Vagina (tissue), 2 donors: Measurements from ENCODE around the gene B4GALNT4.

ENCODE experiments used
- POLR2A ChIP-seq, 2 donors: fragments of 450-650 bp; IDR thresholded peaks; one replicate each; pipeline ENCODE4 v1.6.1; 2017; ENCODE audit warnings: antibody characterized with exemption in 2 of 2, mild to moderate bottlenecking in 2 of 2, moderate library complexity in 2 of 2
- TF ChIP-seq, protein P1 (sequence below), 3 experiments: fragments of 450-650 bp in 2 of 3; fragments of 200-600 bp in 1 of 3; sonication (generic) in 1 of 3; IDR thresholded peaks; one replicate each; pipeline ENCODE4 v1.5.1; 2017 to 2019; ENCODE audit warnings: antibody characterized with exemption in 3 of 3, mild to moderate bottlenecking in 2 of 3, moderate library complexity in 2 of 3

- TF ChIP-seq, protein P1, sequence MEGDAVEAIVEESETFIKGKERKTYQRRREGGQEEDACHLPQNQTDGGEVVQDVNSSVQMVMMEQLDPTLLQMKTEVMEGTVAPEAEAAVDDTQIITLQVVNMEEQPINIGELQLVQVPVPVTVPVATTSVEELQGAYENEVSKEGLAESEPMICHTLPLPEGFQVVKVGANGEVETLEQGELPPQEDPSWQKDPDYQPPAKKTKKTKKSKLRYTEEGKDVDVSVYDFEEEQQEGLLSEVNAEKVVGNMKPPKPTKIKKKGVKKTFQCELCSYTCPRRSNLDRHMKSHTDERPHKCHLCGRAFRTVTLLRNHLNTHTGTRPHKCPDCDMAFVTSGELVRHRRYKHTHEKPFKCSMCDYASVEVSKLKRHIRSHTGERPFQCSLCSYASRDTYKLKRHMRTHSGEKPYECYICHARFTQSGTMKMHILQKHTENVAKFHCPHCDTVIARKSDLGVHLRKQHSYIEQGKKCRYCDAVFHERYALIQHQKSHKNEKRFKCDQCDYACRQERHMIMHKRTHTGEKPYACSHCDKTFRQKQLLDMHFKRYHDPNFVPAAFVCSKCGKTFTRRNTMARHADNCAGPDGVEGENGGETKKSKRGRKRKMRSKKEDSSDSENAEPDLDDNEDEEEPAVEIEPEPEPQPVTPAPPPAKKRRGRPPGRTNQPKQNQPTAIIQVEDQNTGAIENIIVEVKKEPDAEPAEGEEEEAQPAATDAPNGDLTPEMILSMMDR (IDR thresholded peaks at IDR 0.05): no peak
- no peak for TF ChIP-seq POLR2A (IDR thresholded peaks at IDR 0.05)
Measured at GRCh38 chr11:407651-408123, 38.4 kb downstream of the B4GALNT4 start.
